GM10266 (cell line): Measurements from ENCODE around the gene CEP78.
"Not testable (repeated sequence)": the region's sequence is repeated elsewhere in the genome, so short reads cannot be mapped to it uniquely, and the experiment has no call there.

Source experiments
- DNase-seq: peaks from one replicate; pipeline ENCODE4 v3.0.0; 2012; ENCODE audit errors: extremely low spot score
- CTCF ChIP-seq: IDR thresholded peaks from 2 replicates; pipeline ENCODE4 v1.5.1; 2012; ENCODE audit warnings: mild to moderate bottlenecking, low read depth; ENCODE audit not compliant: control insufficient read depth, insufficient read depth; ENCODE audit errors: missing control alignments

The CEP78 gene

GRCh38 chr9:78214492-78214891, 21.4 kb upstream of the CEP78 start:
- DNase-seq = no peak
- no peak for TF ChIP-seq CTCF

- TF ChIP-seq CTCF = no peak
- no peak for DNase-seq
Measured at GRCh38 chr9:78215706-78216105, 20.2 kb upstream of the CEP78 start.

GRCh38 chr9:78218890-78219289, 17.0 kb upstream of the CEP78 start:
- DNase-seq = no peak
- TF ChIP-seq CTCF = no peak

GRCh38 chr9:78221425-78221824, 14.4 kb upstream of the CEP78 start:
- DNase-seq = no peak
- no peak for TF ChIP-seq CTCF

GRCh38 chr9:78221841-78222240, 14.0 kb upstream of the CEP78 start:
- not testable (repeated sequence) for DNase-seq

- no peak for TF ChIP-seq CTCF
- DNase-seq = no peak
Measured at GRCh38 chr9:78230761-78231160, 5.1 kb upstream of the CEP78 start.

- not testable (repeated sequence) for DNase-seq
Measured at GRCh38 chr9:78232471-78232870, 3.4 kb upstream of the CEP78 start.

GRCh38 chr9:78234810-78235209, 1.1 kb upstream of the CEP78 start:
- no peak for DNase-seq
- TF ChIP-seq CTCF = no peak
